ENCODE results near the gene SRP54. TPM values are rescaled to one million over a fixed set of nuclear protein-coding genes. Genes with fewer than 3 reads are reported as not detected.

Gene SRP54
- total and polyA plus RNA-seq, 2 of the 8 experiments (the other 6 are each of a cell fraction or from before 2014, with no cell fraction given) = 19.7 to 60.0 TPM

GRCh38 chr14:35046048-35046750, 63.4 kb downstream of the SRP54 start, which contains the start of gene FAM177A1:
TSS of gene FAM177A1 (plus strand) at chr14:35046272. CDS start at chr14:35046464, 192 bp downstream.
- no peaks in the 10 kb centered on the region for H3K79me1 ChIP-seq (ENCODE audit: low read depth, low read length)
- H2BK15ac ChIP-seq (ENCODE audit: low read length) = no peak within 1 kb of the TSS; the same call in 1 of the 2 replicates
- H2BK12ac ChIP-seq (ENCODE audit: low read depth, low read length) = no peak within 1 kb of the TSS
- no peak within 1 kb of the TSS for H2AK5ac ChIP-seq (ENCODE audit: low read depth, low read length)
- H3K4me3 ChIP-seq (ENCODE audit: extremely low read depth in 1 of 4, insufficient read depth in 2 of 4, low read depth in 3 of 4, low read length in 4 of 4) = peak within 1 kb of the TSS; percentile 67 to 87 (median 80)
- ChIA-PET POLR2A (ENCODE audit: partially characterized antibody) (interaction anchor here (0.6 to 2.3 kb wide), 17 partner anchors 10 to 607 kb away, joined by 3 to 17 read pairs (median 4); partner anchors contain the start of genes BAZ1A, NFKBIA, PPP2R3C and SRP54), CTCF (ENCODE audit: partially characterized antibody) (interaction anchor here (1.1 kb wide), 1 partner anchor 376 kb away, joined by 3 read pairs; no protein-coding TSS in a partner anchor)
- H4K91ac ChIP-seq (replicated peaks; ENCODE audit: insufficient read length, low read length) = peak within 1 kb of the TSS; percentile 93
- peak within 1 kb of the TSS; percentile 79 to 83 (median 82) for H3K9ac ChIP-seq (replicated peaks in 1 of 4; ENCODE audit: extremely low read depth in 1 of 4, low read depth in 3 of 4, low read length in 3 of 4)
- FAIRE-seq (no peak), DNase-seq (ENCODE audit: low read depth in 1 of 2, low spot score in 2 of 2) (peak; percentile 83 to 95)
- peaks cover 0 to 6% of the 10 kb centered on the region in 2 experiments; a peak in 2 of 4 replicates for H3K79me2 ChIP-seq (ENCODE audit: control insufficient read depth in 1 of 2, insufficient read depth in 2 of 2, low read length in 2 of 2)
- H2BK5ac ChIP-seq (ENCODE audit: low read depth, low read length) = peak within 1 kb of the TSS; percentile 96
- H3K27ac ChIP-seq (ENCODE audit: low read depth, low read length) = peak within 1 kb of the TSS; percentile 82
- H4K5ac ChIP-seq (ENCODE audit: insufficient read length, low read depth, low read length) = peak within 1 kb of the TSS; percentile 99
- no peak within 1 kb of the TSS for H3K14ac ChIP-seq (ENCODE audit: insufficient read length)
- H3K4me2 ChIP-seq (ENCODE audit: insufficient read depth in 1 of 2, low read depth in 2 of 2, low read length in 2 of 2) = peak within 1 kb of the TSS; percentile 75 to 85
- H4K8ac ChIP-seq (ENCODE audit: extremely low read depth, insufficient read depth, low read length) = peak within 1 kb of the TSS; percentile 89
- no peak within 1 kb of the TSS for H3K23ac ChIP-seq (ENCODE audit: insufficient read length)
- H3K23me2 ChIP-seq (ENCODE audit: low read depth, low read length) = no peaks in the 10 kb centered on the region; the same call in none of the 2 replicates
- H2BK20ac ChIP-seq (ENCODE audit: low read length) = no peak within 1 kb of the TSS
- WGBS, 2 experiments (ENCODE audit: extremely low coverage in 1 of 2, insufficient coverage in 1 of 2, insufficient read length in 1 of 2, insufficient replicate concordance in 2 of 2, low coverage in 1 of 2, low lambda C conversion rate in 2 of 2, missing lambda C conversion rate in 1 of 2) = 2% methylated on average over 66 of the region's 77 CpGs; no CpG with 5 or more reads in 1 of the 2 experiments
- peak within 1 kb of the TSS; percentile 52 for H2AFZ ChIP-seq (ENCODE audit: low read length)
- peak within 1 kb of the TSS; percentile 69 for H3K56ac ChIP-seq (replicated peaks; ENCODE audit: insufficient read length, low read depth, low read length)
- peak within 1 kb of the TSS; percentile 94 for H3K18ac ChIP-seq (ENCODE audit: extremely low read depth, low read length)
- H3K27me3 ChIP-seq (replicated peaks in 1 of 4; ENCODE audit: control insufficient read depth in 3 of 4, extremely low read depth in 1 of 4, insufficient read depth in 3 of 4, low read length in 3 of 4) = no peaks in the 10 kb centered on the region
- no peak within 1 kb of the TSS for H3K4ac ChIP-seq (replicated peaks; ENCODE audit: insufficient read length, low read depth, low read length)
- no peaks in the 10 kb centered on the region for H3K9me3 ChIP-seq (ENCODE audit: insufficient read depth in 2 of 2, low read depth in 1 of 2, low read length in 1 of 2)
- peak within 1 kb of the TSS; percentile 86 for H2BK120ac ChIP-seq (replicated peaks; ENCODE audit: low read depth, low read length)
- H3K36me3 ChIP-seq (ENCODE audit: control insufficient read depth in 2 of 4, insufficient read depth in 4 of 4, low read length in 3 of 4) = no peaks in the 10 kb centered on the region; a peak in 2 of 8 replicates
- H3K4me1 ChIP-seq (replicated peaks in 1 of 4; ENCODE audit: control insufficient read depth in 3 of 4, insufficient read depth in 4 of 4, low read length in 3 of 4) = no peaks in the 10 kb centered on the region; a peak in 1 of 7 replicates
- no peaks in the 10 kb centered on the region for H4K20me1 ChIP-seq (replicated peaks in 1 of 2; ENCODE audit: control insufficient read depth in 1 of 2, insufficient read depth in 2 of 2, low read length in 2 of 2)
- TF ChIP-seq SP2 (IDR thresholded peaks at IDR 0.05; ENCODE audit: low read length) (no peak), ASH2L (IDR thresholded peaks at IDR 0.05; ENCODE audit: low read length) (peak; percentile 94), SP1 (IDR thresholded peaks at IDR 0.05; ENCODE audit: low read depth, low read length) (no peak), BRCA1 (IDR thresholded peaks at IDR 0.05; ENCODE audit: low read depth, low read length) (no peak), CREB1 (IDR thresholded peaks at IDR 0.05) (peak; percentile 92), POLR2A (IDR thresholded peaks at IDR 0.05; ENCODE audit: control extremely low read depth in 1 of 2, low read depth in 2 of 2, low read length in 2 of 2) (peak; percentile 75 to 86), JUN (IDR thresholded peaks at IDR 0.05; ENCODE audit: low read depth, low read length) (no peak), ATF3 (IDR thresholded peaks at IDR 0.05; ENCODE audit: insufficient read depth, low read depth, low read length) (no peak), KDM5A (IDR thresholded peaks at IDR 0.05; ENCODE audit: low read length) (no peak), SAP30 (IDR thresholded peaks at IDR 0.05; ENCODE audit: insufficient read depth, insufficient replicate concordance, low read length) (peak; percentile 16), GTF2F1 (IDR thresholded peaks at IDR 0.05; ENCODE audit: borderline replicate concordance, low read depth, low read length) (no peak), NRF1 (IDR thresholded peaks at IDR 0.05; ENCODE audit: low read depth, low read length) (no peak), MAX (IDR thresholded peaks at IDR 0.05) (0 out of 2 replicates have a peak, but pooled peaks have one; percentile 8)

All from H1 (cell line).